AML-193 (cell line): ENCODE measurements around the gene C7orf25.

Experiments
- DNase-seq, 2 experiments: peaks; one replicate each; lab custom pipeline; 2025; lab: John Stamatoyannopoulos, UW

C7orf25 gene

GRCh38 chr7:42911454-42912447 is at the start of gene C7orf25:
Gene C7orf25, minus strand, starts transcription at chr7:42912070. Its CDS starts 1,170 bp downstream, at chr7:42910900.
- peak; percentile 80 to 84 for DNase-seq

GRCh38 chr7:42961170-42961569 is 49.3 kb upstream of the C7orf25 start:
- no peak for DNase-seq

- no peak for DNase-seq
Observed at GRCh38 chr7:42960762-42961161, 48.9 kb upstream of the C7orf25 start.

DNA sequence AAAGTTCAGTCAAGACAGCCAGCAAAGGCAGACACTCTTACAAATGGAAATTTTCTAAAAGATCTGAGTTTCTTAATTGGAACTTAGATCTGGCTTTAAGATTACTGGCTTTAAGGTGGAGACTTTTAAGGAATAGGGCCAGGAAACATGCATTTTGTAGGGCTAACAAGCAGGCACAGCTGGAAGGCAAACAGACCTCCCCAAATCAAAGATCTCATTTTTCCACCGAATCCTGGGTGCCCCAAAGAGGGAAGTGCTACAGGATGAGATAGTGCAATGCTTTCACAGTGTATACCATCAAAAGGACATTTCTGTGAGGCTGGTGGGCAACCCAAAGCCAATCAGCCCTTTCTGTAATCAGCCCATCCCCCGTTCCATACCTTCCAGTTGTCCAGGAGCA is 47.7 kb upstream of the C7orf25 start:
- no peak for DNase-seq

DNA sequence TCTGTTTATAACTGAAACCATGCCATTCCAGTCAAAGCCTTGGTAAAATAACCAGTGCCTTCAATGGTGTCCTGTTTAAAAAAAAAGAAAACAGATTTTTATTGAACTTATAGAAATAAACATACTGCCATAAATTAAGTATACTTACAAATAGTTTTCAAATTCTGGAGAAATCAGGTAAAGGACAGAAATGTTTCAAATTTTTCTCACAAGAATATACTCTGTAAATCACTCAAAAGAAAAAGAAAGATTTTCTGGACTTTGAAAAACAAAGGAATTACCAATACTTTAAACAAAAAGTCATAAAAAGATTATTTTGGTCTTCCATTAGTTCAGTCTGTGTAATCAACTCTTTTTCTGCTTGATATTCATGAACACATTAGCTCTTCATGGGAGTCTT is 44.2 kb upstream of the C7orf25 start:
- no peak for DNase-seq

DNA sequence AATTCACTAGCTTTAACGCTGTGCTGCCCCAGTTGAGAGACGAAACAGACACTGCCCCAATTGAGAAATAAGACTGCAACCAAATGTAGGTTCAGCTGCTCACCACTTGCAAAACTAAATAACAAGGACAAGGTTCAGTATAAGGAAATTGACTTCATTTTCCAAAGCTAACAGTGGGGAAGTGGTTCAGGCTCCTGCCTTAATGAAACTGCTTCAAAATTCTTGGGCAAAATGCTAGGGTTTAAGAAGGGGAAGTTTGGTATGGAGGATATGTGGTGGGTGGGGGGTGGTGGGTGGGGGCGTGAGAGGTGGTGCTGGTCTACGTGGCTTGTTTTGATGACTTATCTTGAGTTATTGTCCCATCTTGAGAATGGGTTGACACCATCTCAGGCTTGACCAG is 42.1 kb upstream of the C7orf25 start:
- no peak for DNase-seq

DNA sequence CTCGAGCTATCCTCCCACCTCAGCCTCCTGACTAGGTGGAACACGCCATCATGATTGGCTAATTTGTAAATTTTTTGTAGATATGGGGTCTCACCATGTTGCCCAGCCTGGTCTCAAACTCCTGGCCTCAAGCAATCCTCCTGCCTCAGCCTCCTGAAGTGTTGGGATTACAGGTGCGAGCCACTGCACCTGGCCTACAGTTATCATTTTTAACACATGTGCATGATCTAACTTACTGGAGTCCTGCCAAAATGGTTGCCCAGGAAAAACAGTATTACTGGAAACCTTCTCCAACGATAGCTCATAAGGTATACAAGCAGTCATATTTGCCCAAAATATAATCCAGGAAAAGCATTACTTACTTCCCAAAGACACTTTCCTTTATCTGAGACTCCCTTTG is 40.5 kb upstream of the C7orf25 start:
- DNase-seq: no peak

DNA sequence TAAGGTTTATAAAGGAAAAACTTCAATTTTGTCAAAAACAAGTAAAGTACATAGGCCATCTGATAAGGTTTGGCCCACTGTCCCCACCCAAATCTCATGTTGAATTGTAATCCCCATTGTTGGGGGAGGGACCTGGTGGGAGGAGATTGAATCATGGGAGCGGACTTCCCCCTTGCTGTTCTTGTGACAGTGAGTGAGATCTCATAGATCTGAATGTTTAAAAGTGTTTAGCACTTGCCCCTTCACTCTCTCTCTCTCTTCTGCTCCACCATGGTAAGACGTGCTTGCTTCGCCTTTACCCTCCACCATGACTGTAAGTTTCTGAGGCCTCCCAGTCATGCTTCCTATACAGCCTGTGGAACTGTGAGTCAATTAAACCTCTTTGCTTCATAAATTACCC is 38.5 kb upstream of the C7orf25 start:
- no peak for DNase-seq

DNA sequence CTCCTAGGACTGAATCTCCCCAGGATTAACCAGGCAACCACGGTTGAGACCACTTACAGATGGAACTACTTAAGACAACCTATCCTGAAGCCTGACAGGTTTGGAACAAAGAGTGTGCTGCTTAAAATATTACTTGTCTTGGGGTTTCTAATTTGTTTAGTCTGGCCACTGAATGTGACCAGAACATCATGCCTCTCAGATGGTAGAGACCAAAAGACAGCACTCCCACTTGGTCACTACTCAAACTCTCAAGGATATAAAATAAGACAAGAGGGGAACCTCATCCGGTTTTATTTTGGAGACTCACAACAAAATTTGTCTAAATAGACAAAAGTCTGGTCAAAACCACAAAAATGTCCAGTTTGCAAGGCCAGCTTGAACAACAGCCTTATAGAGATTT is 35.7 kb upstream of the C7orf25 start:
- no peak for DNase-seq

- no peak for DNase-seq
Observed at GRCh38 chr7:42946627-42946950, 34.7 kb upstream of the C7orf25 start.

DNA sequence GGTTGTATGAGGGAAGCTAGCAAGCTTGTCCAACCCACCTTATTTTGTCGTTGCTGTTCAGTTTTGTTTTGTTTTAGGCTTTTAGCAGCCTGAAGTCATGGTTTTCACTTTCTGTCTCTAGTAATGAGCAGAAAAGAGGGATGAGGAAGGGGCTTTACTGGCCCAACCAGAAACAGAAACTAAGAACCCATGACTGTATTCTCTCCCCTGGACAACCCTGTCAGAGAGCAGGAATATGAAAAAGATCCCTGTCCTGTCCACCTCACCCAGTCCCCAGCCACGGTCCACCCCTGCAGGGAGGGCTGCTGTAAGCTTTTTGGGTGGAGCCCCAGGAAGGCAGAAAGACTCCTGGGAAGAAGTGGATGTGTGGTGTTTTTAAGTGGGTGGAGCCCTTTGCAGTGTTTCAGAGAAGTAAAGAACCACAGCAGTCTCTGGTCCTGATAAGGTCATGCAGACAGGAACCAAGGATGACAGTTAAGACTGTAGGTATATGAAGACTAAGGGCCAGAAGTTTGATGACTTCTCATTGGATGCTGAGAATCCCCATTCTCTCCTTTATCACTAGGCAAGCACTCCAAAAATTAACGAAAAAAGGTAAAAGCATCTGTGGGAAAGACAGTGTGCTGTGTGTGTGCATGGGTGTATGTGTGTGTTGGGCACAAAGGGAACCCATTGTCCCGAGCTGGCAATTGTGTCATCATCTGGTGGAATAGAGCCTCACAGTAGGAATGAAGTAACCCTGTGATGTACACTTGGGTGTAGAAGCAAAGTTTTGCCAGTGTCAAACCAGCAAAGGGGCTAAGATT is 34.2 kb upstream of the C7orf25 start:
- DNase-seq: no peak

DNA sequence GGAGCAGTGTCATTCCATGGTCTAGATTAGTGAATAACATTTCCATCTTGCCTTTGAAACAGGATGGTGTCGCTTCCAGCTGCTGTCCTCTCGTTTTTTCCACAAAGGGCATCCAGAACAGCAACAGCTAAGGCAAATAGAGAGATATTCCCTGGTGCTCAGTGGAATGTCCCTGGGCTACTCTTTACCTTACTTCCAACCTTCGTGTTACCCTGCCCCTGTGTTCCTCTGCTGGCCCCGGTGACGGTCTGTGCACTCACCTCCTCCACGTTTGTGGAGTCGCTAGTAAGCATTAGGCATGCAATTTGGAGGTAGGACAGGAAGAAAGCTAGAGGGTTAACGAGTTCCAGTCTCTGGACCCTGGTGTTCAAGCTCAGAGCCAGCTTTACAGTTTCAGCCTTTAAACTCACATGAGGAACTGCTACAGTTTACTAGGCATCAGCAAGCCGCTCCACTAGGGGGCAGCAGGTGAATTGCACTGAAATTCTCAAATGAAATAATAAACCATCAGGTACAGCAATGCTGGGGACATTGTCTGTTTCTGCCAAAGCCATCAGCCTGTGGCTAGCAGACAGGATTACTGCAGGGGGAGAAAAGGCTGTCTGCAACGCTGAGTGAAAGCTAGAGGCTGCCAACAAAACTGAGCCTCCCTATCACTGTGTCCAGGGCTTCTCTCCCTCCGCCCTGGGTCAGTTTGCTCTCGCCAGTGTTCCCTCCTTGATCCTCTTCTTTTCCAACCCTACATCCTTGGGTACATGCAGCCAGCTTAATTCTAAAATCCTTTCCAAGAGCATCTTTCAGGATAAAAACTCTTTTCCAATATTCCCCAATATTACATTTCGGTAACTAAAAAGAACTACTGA is 29.3 kb upstream of the C7orf25 start:
- peak; percentile 48 for DNase-seq

GRCh38 chr7:42939457-42940240 is 27.8 kb upstream of the C7orf25 start:
- no peak for DNase-seq

DNA sequence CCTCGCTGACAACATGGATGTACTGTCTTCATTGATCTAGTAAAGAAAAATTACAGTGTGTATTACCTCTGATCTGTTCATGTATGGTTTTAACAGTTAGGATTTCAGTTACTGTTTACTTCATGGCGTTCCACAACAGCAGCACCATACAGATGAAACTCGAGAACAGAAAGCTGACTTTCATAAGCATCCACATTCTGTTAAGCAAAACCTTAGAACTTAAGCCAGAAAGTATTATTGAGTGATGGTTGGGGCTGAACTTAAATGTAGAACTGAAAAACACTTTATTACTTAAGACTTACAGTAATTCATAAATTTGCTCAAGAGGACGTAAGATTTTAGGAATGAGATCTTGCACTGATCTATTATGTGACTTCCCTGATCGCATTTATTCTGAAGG is 24.0 kb upstream of the C7orf25 start:
- DNase-seq: no peak

GRCh38 chr7:42934291-42934690 is 22.4 kb upstream of the C7orf25 start:
- DNase-seq: peak in 1 of 2 experiments; percentile 23

DNA sequence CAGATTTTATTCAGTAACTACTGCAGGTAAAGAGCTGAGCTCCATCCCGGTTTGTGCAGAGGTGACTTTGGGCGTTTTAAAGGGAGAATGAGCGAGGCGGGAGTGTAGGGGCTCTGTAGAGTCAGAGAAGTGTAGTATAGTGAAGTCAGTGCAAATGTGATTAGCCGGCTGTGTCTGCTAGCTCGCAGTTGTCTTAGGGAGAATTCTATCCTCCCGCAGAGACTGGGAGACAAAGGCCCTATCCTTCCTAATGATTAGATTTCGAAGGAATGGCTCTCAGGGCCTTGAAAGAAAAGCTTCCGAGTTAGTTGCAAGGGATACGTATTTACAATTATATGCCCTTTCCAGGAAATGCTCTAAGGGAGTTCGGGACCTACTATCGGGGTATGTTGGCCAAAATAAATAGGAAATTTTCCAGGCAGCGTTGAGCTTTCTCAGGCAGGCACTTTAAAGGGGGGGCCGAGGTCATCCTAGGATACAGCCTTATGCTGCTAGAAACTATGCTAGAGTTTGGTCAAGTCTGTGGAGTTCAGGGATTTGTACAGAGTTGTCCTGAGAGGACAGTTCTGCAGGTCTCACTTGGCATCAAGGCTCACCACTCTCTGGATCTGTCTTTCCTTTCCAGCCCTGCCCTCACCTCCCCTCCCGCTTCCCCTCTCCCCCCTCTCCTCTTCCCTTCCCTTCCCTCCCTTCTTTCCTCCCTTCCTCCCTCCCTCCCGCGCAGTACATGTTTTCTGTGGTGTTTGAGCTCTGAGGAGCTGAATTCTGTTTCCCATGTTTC is 21.1 kb upstream of the C7orf25 start:
- DNase-seq: no peak

DNA sequence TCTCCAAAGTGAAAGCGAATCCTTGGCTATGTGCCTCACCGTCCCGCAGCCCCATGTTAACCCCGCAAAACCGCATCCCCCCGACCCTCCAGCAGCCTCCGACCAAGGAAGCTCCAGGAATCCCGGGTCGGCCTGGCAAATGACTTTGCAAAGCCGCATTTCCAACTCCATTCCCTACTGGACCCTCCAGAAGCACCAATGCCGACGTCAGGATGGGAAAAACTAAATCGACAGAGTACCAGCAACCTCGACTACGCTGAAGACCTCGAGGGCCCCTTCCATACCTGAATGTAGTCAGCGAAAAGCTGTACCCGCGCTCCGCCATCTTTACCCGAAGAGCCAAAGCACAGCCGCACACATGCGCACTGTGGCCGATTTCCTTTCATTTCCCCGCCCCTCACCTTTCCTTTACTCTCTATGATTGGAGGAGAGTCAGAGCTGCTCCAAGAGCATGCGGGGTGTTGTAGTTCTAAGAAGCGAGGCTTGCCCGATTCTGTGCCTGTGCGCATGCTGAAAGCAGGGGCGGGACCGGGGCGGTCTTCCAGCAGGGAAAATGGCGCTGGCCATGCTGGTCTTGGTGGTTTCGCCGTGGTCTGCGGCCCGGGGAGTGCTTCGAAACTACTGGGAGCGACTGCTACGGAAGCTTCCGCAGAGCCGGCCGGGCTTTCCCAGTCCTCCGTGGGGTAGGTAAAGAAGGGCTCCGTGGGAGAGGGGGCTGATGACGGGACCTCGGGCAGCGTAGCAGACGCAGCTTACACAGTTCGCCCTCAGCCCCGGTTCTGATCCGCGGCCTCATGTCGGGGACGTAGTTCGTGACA is 20.2 kb upstream of the C7orf25 start, which contains the start of the genes MRPL32 and PSMA2:
Gene MRPL32, plus strand, starts transcription at position 543 of the 818 bp plus-strand sequence. Its CDS starts 11 bp downstream, at position 554.
Gene PSMA2, minus strand, starts transcription at position 341 of the 818 bp plus-strand sequence. Its CDS starts 16 bp downstream, at position 325.
- peak; percentile 97 for DNase-seq

- no peak for DNase-seq
Observed at GRCh38 chr7:42931447-42931833, 19.6 kb upstream of the C7orf25 start.

DNA sequence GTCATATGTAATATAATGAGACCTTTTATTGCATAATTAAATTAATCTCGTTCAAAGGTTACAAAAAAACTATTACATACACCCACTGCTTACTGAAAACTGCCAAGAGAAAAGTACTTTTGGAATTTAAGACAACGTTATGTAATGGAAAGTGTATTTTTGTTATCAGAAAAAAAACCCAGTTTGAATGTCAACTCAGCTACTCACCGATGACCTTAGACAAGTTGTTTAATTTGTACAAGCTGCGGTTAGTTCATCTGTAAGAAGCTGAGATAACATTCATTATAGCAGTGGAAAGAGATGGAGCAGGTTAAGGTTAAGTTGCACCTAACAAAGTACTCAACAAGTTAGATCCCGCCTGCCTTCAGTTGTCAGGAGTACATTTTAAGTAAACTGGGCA is 19.0 kb upstream of the C7orf25 start:
- DNase-seq: no peak
